ENCODE results near the gene ASTE1. TPM values are rescaled to one million over a fixed set of nuclear protein-coding genes. Genes with fewer than 3 reads are reported as not detected.
A peak's percentile ranks its signal among the peaks of the same experiment; 100 is the strongest.
"Not testable (repeated sequence)": the region's sequence is repeated elsewhere in the genome, so short reads cannot be mapped to it uniquely, and the experiment has no call there.

ASTE1 gene
- total RNA-seq (2014; rRNA removed), result 7.1 and 8.4 TPM in 2 replicates
- 3.2 TPM for polyA plus RNA-seq (2012)

GRCh38 chr3:131026321-131027151 lies at the start of gene ASTE1, which contains the start of gene NEK11:
TSS of gene ASTE1 (minus strand) at chr3:131026825. CDS start at chr3:131025306, 1,519 bp downstream.
TSS of gene NEK11 (plus strand) at chr3:131026877. CDS start at chr3:131029709, 2,832 bp downstream.
- peak; percentile 83 for DNase-seq (ENCODE audit: low read depth)

GRCh38 chr3:131075632-131076328 lies 49.2 kb upstream of the ASTE1 start:
- DNase-seq (ENCODE audit: low read depth), result no peak

GRCh38 chr3:131072845-131073244 lies 46.2 kb upstream of the ASTE1 start:
- DNase-seq (ENCODE audit: low read depth), result peak; percentile 85

- peak; percentile 81 for DNase-seq (ENCODE audit: low read depth)
Measured at GRCh38 chr3:131072099-131072559, 45.5 kb upstream of the ASTE1 start.

GRCh38 chr3:131067983-131068382 lies 41.4 kb upstream of the ASTE1 start:
- peak; percentile 43 for DNase-seq (ENCODE audit: low read depth)

GRCh38 chr3:131053043-131053859 lies 26.6 kb upstream of the ASTE1 start:
- DNase-seq (ENCODE audit: low read depth), result peak; percentile 31

GRCh38 chr3:131050001-131050400 lies 23.4 kb upstream of the ASTE1 start:
- DNase-seq (ENCODE audit: low read depth), result no peak

GRCh38 chr3:131048030-131048429 lies 21.4 kb upstream of the ASTE1 start:
- no peak for DNase-seq (ENCODE audit: low read depth)

- DNase-seq (ENCODE audit: low read depth), result no peak
Measured at GRCh38 chr3:131047582-131047981, 21.0 kb upstream of the ASTE1 start.

- DNase-seq (ENCODE audit: low read depth), result not testable (repeated sequence)
Measured at GRCh38 chr3:131042271-131042985, 15.8 kb upstream of the ASTE1 start.

GRCh38 chr3:131038326-131038725 lies 11.7 kb upstream of the ASTE1 start:
- no peak for DNase-seq (ENCODE audit: low read depth)

GRCh38 chr3:131036986-131037385 lies 10.4 kb upstream of the ASTE1 start:
- no peak for DNase-seq (ENCODE audit: low read depth)

GRCh38 chr3:131036200-131036816 lies 9.7 kb upstream of the ASTE1 start:
- peak; percentile 67 for DNase-seq (ENCODE audit: low read depth)

GRCh38 chr3:131033480-131034080 lies 7.0 kb upstream of the ASTE1 start:
- DNase-seq (ENCODE audit: low read depth), result peak; percentile 44

GRCh38 chr3:131031660-131032059 lies 5.0 kb upstream of the ASTE1 start:
- no peak for DNase-seq (ENCODE audit: low read depth)

- no peak for DNase-seq (ENCODE audit: low read depth)
Measured at GRCh38 chr3:131028844-131029243, 2.2 kb upstream of the ASTE1 start.

- no peak for DNase-seq (ENCODE audit: low read depth)
Measured at GRCh38 chr3:131025539-131025938, 1.1 kb downstream of the ASTE1 start.

GRCh38 chr3:131020122-131020693 lies 6.4 kb downstream of the ASTE1 start:
- peak; percentile 74 for DNase-seq (ENCODE audit: low read depth)

GRCh38 chr3:131018970-131019369 lies 7.7 kb downstream of the ASTE1 start:
- no peak for DNase-seq (ENCODE audit: low read depth)

- no peak for DNase-seq (ENCODE audit: low read depth)
Measured at GRCh38 chr3:131009698-131010097, 16.9 kb downstream of the ASTE1 start.

Measured in LHCN-M2 (cell line).